Measurements from ENCODE around the gene BCL3. TPM values are rescaled to one million over a fixed set of nuclear protein-coding genes. Genes with fewer than 3 reads are reported as not detected.
A peak's percentile ranks its signal among the peaks of the same experiment; 100 is the strongest.

The BCL3 gene
- total RNA-seq, 1 experiment from 2014 or later: 2.2 TPM

DNA sequence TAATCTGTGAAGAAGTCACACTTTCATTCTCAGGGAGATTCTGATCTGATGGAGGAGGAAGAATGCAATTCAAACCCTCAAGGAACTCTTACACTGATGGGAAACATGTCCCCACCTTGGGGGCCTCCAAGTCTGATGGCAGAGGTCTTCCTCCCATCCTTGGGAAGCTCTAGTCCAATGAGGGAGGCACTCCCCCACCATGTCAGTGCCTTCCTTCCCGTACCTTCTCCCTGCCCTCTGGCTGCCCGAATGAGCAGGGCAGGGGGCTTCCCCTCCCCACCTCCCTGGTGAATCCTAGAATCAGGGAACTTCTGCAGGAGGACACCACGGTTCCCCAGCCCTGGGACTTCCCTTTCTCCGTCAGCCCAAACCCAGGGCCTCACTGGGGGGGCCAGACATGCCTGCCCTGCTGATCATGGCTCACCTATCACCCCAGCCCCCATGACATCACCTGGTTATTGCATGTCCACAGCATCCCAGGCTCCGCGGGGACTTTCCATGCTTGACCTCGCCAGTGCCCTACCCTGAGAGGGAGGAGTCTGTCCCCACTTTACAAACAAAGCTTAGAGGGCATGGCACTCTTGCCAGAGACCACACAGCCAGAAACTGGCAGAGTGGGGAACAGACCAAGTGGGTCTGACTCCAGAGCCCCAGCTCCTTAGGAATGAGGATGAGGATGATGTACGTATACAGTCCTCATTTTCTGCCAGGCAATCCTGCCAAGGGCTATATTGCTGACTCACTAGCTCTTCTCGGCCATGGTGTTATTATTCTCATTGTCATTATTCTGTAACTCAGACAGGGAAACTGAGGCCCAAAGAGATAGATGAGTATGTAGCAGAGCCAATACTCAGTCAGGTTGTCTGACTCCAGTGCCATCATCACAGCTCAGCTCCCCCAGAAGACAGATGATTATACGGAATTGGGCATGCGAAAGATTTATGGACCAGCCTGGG, 9.6 kb upstream of the BCL3 start:
- H3K27ac Mint-ChIP-seq: peak overlapping the region in 1 of 3 experiments; percentile 40; a peak in 1 of 7 replicates
- Histone ChIP-seq H3K27me3 (ENCODE audit: insufficient read depth, low read length) (no peaks in the 10 kb centered on the region), H2BK15ac (ENCODE audit: low read depth, low read length) (no peak overlapping the region), H3K4me2 (ENCODE audit: insufficient read depth, insufficient read length, low read length) (no peak overlapping the region), H2BK5ac (ENCODE audit: insufficient read length, low read length) (no peak overlapping the region), H4K20me1 (ENCODE audit: control insufficient read depth, insufficient read depth, insufficient read length) (no peaks in the 10 kb centered on the region), H2AFZ (ENCODE audit: low read length) (no peak overlapping the region), H3K56ac (ENCODE audit: insufficient read length, low read depth, low read length) (no peak overlapping the region), H3K4me1 (ENCODE audit: insufficient read depth, low read length) (no peaks in the 10 kb centered on the region; the same call in 1 of the 2 replicates), H2BK12ac (ENCODE audit: insufficient read length, low read depth, low read length) (no peak overlapping the region), H3K14ac (ENCODE audit: insufficient read depth, low read length) (no peak overlapping the region; the same call in 1 of the 2 replicates), H2BK120ac (ENCODE audit: low read depth, low read length, poor library complexity, severe bottlenecking) (no peak overlapping the region), H2AK5ac (ENCODE audit: insufficient read length, low read length) (no peak overlapping the region), H3K23ac (ENCODE audit: insufficient read length, low read depth, low read length) (no peak overlapping the region), H3K27ac (ENCODE audit: insufficient read length, low read depth, low read length) (no peak overlapping the region), H3K9me3 (ENCODE audit: control insufficient read depth, low read depth, low read length) (no peaks in the 10 kb centered on the region), H3T11ph (ENCODE audit: low read length) (no peak overlapping the region), H3K79me2 (ENCODE audit: insufficient read depth, low read length) (no peaks in the 10 kb centered on the region), H2BK20ac (ENCODE audit: low read depth, low read length, poor library complexity, severe bottlenecking) (no peak overlapping the region), H3K23me2 (ENCODE audit: insufficient read length, low read depth, low read length, poor library complexity, severe bottlenecking) (no peaks in the 10 kb centered on the region), H3K9ac (ENCODE audit: extremely low read depth, insufficient read length, low read length) (no peak overlapping the region), H3K18ac (ENCODE audit: insufficient read length, low read depth, low read length) (no peak overlapping the region), H3K79me1 (ENCODE audit: insufficient read depth, low read depth, low read length, poor library complexity, severe bottlenecking) (no peaks in the 10 kb centered on the region), H4K8ac (replicated peaks; ENCODE audit: insufficient read length, low read depth, low read length) (no peak overlapping the region), H3K4ac (ENCODE audit: low read depth, low read length) (no peak overlapping the region), H4K91ac (ENCODE audit: insufficient read length, low read depth, low read length) (no peak overlapping the region), H4K5ac (ENCODE audit: insufficient read length, low read depth, low read length) (no peak overlapping the region)
- TF ChIP-seq, protein P1, sequence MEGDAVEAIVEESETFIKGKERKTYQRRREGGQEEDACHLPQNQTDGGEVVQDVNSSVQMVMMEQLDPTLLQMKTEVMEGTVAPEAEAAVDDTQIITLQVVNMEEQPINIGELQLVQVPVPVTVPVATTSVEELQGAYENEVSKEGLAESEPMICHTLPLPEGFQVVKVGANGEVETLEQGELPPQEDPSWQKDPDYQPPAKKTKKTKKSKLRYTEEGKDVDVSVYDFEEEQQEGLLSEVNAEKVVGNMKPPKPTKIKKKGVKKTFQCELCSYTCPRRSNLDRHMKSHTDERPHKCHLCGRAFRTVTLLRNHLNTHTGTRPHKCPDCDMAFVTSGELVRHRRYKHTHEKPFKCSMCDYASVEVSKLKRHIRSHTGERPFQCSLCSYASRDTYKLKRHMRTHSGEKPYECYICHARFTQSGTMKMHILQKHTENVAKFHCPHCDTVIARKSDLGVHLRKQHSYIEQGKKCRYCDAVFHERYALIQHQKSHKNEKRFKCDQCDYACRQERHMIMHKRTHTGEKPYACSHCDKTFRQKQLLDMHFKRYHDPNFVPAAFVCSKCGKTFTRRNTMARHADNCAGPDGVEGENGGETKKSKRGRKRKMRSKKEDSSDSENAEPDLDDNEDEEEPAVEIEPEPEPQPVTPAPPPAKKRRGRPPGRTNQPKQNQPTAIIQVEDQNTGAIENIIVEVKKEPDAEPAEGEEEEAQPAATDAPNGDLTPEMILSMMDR (conservative IDR thresholded peaks at IDR 0.05): no peak
- WGBS (ENCODE audit: extremely low coverage, insufficient read length, low lambda C conversion rate): no CpG with 5 or more reads among the region's 11 CpGs
- no peaks in the 10 kb centered on the region; a peak in 1 of 7 replicates for H3K36me3 Mint-ChIP-seq (ENCODE audit: insufficient read depth in 1 of 3, low read depth in 3 of 3)
- DNase-seq: no peak
- H3K4me3 Mint-ChIP-seq: no peak overlapping the region
- no peaks in the 10 kb centered on the region for H3K9me3 Mint-ChIP-seq
- H3K4me1 Mint-ChIP-seq: peaks cover 7 to 25% of the 10 kb centered on the region in 2 experiments
- peaks cover 29% of the 10 kb centered on the region for H3K27me3 Mint-ChIP-seq (ENCODE audit: low read depth)

Measured in H9 (cell line).